ENCODE measurements around the gene GPC5. TPM values are rescaled to one million over a fixed set of nuclear protein-coding genes. Genes with fewer than 3 reads are reported as not detected.

GPC5 gene
- total RNA-seq, 1 experiment from 2014 or later = 0.15 TPM

- Histone ChIP-seq H3K9me3 (ENCODE audit: control insufficient read depth, low read depth, low read length) (no peaks in the 10 kb centered on the region), H4K5ac (ENCODE audit: insufficient read length, low read depth, low read length) (no peak overlapping the region), H3K4me2 (ENCODE audit: insufficient read depth, insufficient read length, low read length) (no peak overlapping the region), H3K23ac (ENCODE audit: insufficient read length, low read depth, low read length) (no peak overlapping the region), H3K9ac (ENCODE audit: extremely low read depth, insufficient read length, low read length) (no peak overlapping the region), H4K91ac (ENCODE audit: insufficient read length, low read depth, low read length) (no peak overlapping the region), H3K27ac (ENCODE audit: insufficient read length, low read depth, low read length) (no peak overlapping the region), H2BK120ac (ENCODE audit: low read depth, low read length, poor library complexity, severe bottlenecking) (no peak overlapping the region), H3K79me1 (ENCODE audit: insufficient read depth, low read depth, low read length, poor library complexity, severe bottlenecking) (no peaks in the 10 kb centered on the region), H3K27me3 (ENCODE audit: insufficient read depth, low read length) (no peaks in the 10 kb centered on the region), H4K20me1 (ENCODE audit: control insufficient read depth, insufficient read depth, insufficient read length) (no peaks in the 10 kb centered on the region), H3K4ac (ENCODE audit: low read depth, low read length) (no peak overlapping the region), H3K79me2 (ENCODE audit: insufficient read depth, low read length) (no peaks in the 10 kb centered on the region), H3K18ac (ENCODE audit: insufficient read length, low read depth, low read length) (no peak overlapping the region), H2AFZ (ENCODE audit: low read length) (no peak overlapping the region), H3K4me1 (ENCODE audit: insufficient read depth, low read length) (no peaks in the 10 kb centered on the region), H2BK5ac (ENCODE audit: insufficient read length, low read length) (no peak overlapping the region), H2BK12ac (ENCODE audit: insufficient read length, low read depth, low read length) (no peak overlapping the region), H3K14ac (ENCODE audit: insufficient read depth, low read length) (no peak overlapping the region), H2BK15ac (ENCODE audit: low read depth, low read length) (no peak overlapping the region), H3K56ac (ENCODE audit: insufficient read length, low read depth, low read length) (no peak overlapping the region), H3T11ph (ENCODE audit: low read length) (no peak overlapping the region), H2BK20ac (ENCODE audit: low read depth, low read length, poor library complexity, severe bottlenecking) (no peak overlapping the region), H4K8ac (replicated peaks; ENCODE audit: insufficient read length, low read depth, low read length) (no peak overlapping the region), H2AK5ac (ENCODE audit: insufficient read length, low read length) (no peak overlapping the region), H3K23me2 (ENCODE audit: insufficient read length, low read depth, low read length, poor library complexity, severe bottlenecking) (no peaks in the 10 kb centered on the region)
- no peak overlapping the region for H3K27ac Mint-ChIP-seq
- no peaks in the 10 kb centered on the region for H3K36me3 Mint-ChIP-seq (ENCODE audit: insufficient read depth in 1 of 3, low read depth in 3 of 3)
- no peak for DNase-seq
- no peak overlapping the region for H3K4me3 Mint-ChIP-seq
- H3K4me1 Mint-ChIP-seq = no peaks in the 10 kb centered on the region
- no CpG with 5 or more reads among the region's 2 CpGs for WGBS (ENCODE audit: extremely low coverage, insufficient read length, low lambda C conversion rate)
- TF ChIP-seq CTCF (conservative IDR thresholded peaks at IDR 0.05) = no peak
- H3K27me3 Mint-ChIP-seq (ENCODE audit: low read depth) = no peaks in the 10 kb centered on the region
- H3K9me3 Mint-ChIP-seq = no peaks in the 10 kb centered on the region
Observed at GRCh38 chr13:92671821-92672220, 1273.4 kb downstream of the GPC5 start.

Data from H9 (cell line).